Left lung (tissue), 10 donors: ENCODE measurements around the gene DPM2. TPM values are rescaled to one million over a fixed set of nuclear protein-coding genes. Genes with fewer than 3 reads are reported as not detected.

Source experiments
- ATAC-seq: fragments of 200-7000 bp; cut with Tn5 transposase; one replicate; pipeline ENCODE4 v1.9.1; 2020; ENCODE audit warnings: moderate library complexity
- DNase-seq, 4 donors: peaks; one replicate each; pipeline ENCODE4 v3.0.0-alpha.2; 2013 to 2020
- H3K27ac ChIP-seq, 2 donors: fragments of 200-600 bp; sonication (generic) in 1 of 2; one replicate each; pipeline versions ENCODE4 v1.5.0 to v1.8.0; 2020 to 2021
- H3K27me3 ChIP-seq, 2 donors: fragments of 200-600 bp; sonication (generic) in 1 of 2; one replicate each; pipeline versions ENCODE4 v1.5.0 to v1.8.0; 2020 to 2021
- H3K36me3 ChIP-seq, 2 donors: fragments of 200-600 bp; sonication (generic) in 1 of 2; one replicate each; pipeline versions ENCODE4 v1.5.0 to v1.8.0; 2020 to 2021
- H3K4me1 ChIP-seq, 2 donors: fragments of 200-600 bp; one replicate each; pipeline ENCODE4 v1.8.0; 2021
- H3K4me3 ChIP-seq, 2 donors: fragments of 200-600 bp; sonication (generic) in 1 of 2; one replicate each; pipeline versions ENCODE4 v1.5.0 to v1.8.0; 2020 to 2021; ENCODE audit warnings: mild to moderate bottlenecking in 1 of 2
- H3K9me3 ChIP-seq, 2 donors: fragments of 200-600 bp; sonication (generic) in 1 of 2; one replicate each; pipeline versions ENCODE4 v1.5.0 to v1.8.0; 2020 to 2021
- CTCF ChIP-seq, 2 donors: fragments of 200-600 bp; sonication (generic) in 1 of 2; IDR thresholded peaks; one replicate each; pipeline versions ENCODE4 v1.5.0 to v1.8.0; 2021; ENCODE audit warnings: antibody characterized with exemption in 2 of 2
- intact Hi-C, 2 donors: fragments of 100-400 bp; cut with DNase I; formaldehyde crosslinking; loops; one replicate each; pipeline versions ENCODE4 v1.11.2 to v1.14.2; 2022
- polyA plus RNA-seq, 6 donors: library from polyadenylated mRNA; unstranded; fragments of 120-200 nt; gene quantifications; one replicate each; pipeline ENCODE4 v1.2.1, GENCODE V29; 2013; ENCODE audit not compliant: insufficient read length in 6 of 6
- total RNA-seq, 2 donors: library from RNA; stranded (reverse); fragmentation: NEBNext Ultra II Directional; extraction: Animal tissue kit (Norgen Biotek cat#: 25700); gene quantifications; one replicate each; pipeline ENCODE4 v1.2.1, GENCODE V29; 2021
- donor health status: DM: no; HTN: yes; CAD: no.
- donor health status: DM: no; HTN: no; CAD: no.

DPM2 gene
- total and polyA plus RNA-seq, 8 donors = 32.1 to 47.6 (median 36.3) TPM

- no peak for DNase-seq
- Histone ChIP-seq H3K4me1 (peaks cover 26 to 40% of the 10 kb centered on the region in 2 donors), H3K36me3 (no peaks in the 10 kb centered on the region), H3K9me3 (no peaks in the 10 kb centered on the region), H3K27me3 (peaks cover 0 to 68% of the 10 kb centered on the region in 2 donors), H3K27ac (no peak overlapping the region), H3K4me3 (no peak overlapping the region)
- ATAC-seq = no peak
- intact Hi-C loops = loop anchor here in 1 of 2 donors (10.0 kb wide), 1 partner anchor 414 kb away; no protein-coding TSS in a partner anchor
- no peak for TF ChIP-seq CTCF (IDR thresholded peaks at IDR 0.05)
Observed at GRCh38 chr9:127928676-127929624, 8.7 kb downstream of the DPM2 start.

- DNase-seq (no peak), ATAC-seq (peak; percentile 20)
- peaks cover 26 to 40% of the 10 kb centered on the region in 2 donors for H3K4me1 ChIP-seq
- no peak overlapping the region for H3K27ac ChIP-seq
- H3K27me3 ChIP-seq = peaks cover 0 to 68% of the 10 kb centered on the region in 2 donors
- no peaks in the 10 kb centered on the region for H3K36me3 ChIP-seq
- peak overlapping the region in 1 of 2 donors; percentile 40 for H3K4me3 ChIP-seq
- H3K9me3 ChIP-seq = no peaks in the 10 kb centered on the region
- no peak for TF ChIP-seq CTCF (IDR thresholded peaks at IDR 0.05)
- intact Hi-C loops = loop anchor here in 1 of 2 donors (10.0 kb wide), 1 partner anchor 413 kb away; no protein-coding TSS in a partner anchor
Observed at GRCh38 chr9:127927988-127928675, 9.5 kb downstream of the DPM2 start.

- Histone ChIP-seq H3K36me3 (no peaks in the 10 kb centered on the region), H3K4me3 (peak overlapping the region; percentile 22 to 40), H3K27me3 (peaks cover 0 to 68% of the 10 kb centered on the region in 2 donors), H3K4me1 (peaks cover 26 to 40% of the 10 kb centered on the region in 2 donors), H3K27ac (no peak overlapping the region), H3K9me3 (no peaks in the 10 kb centered on the region)
- TF ChIP-seq CTCF (IDR thresholded peaks at IDR 0.05) = no peak
- intact Hi-C loops = loop anchor here in 1 of 2 donors (10.0 kb wide), 1 partner anchor 413 kb away; no protein-coding TSS in a partner anchor
- peak; percentile 56 for ATAC-seq
- no peak for DNase-seq
Observed at GRCh38 chr9:127927201-127927987, 10.3 kb downstream of the DPM2 start.

- H3K4me3 ChIP-seq = peak overlapping the region; percentile 22 to 40
- no peak overlapping the region for H3K27ac ChIP-seq
- no peaks in the 10 kb centered on the region for H3K36me3 ChIP-seq
- intact Hi-C loops = loop anchor here in 1 of 2 donors (10.0 kb wide), 1 partner anchor 412 kb away; no protein-coding TSS in a partner anchor
- H3K9me3 ChIP-seq = no peaks in the 10 kb centered on the region
- peaks cover 26 to 40% of the 10 kb centered on the region in 2 donors for H3K4me1 ChIP-seq
- DNase-seq (no peak), ATAC-seq (no peak)
- peaks cover 0 to 71% of the 10 kb centered on the region in 2 donors for H3K27me3 ChIP-seq
- TF ChIP-seq CTCF (IDR thresholded peaks at IDR 0.05) = no peak
Observed at GRCh38 chr9:127926906-127927200, 10.8 kb downstream of the DPM2 start.
